CD4-positive, alpha-beta T cell treated with Interleukin-4 for 1 hour (primary cell): Measurements from ENCODE around the gene ARHGAP6.
"Not testable (repeated sequence)": the region's sequence is repeated elsewhere in the genome, so short reads cannot be mapped to it uniquely, and the experiment has no call there.

Source experiments
- DNase-seq, 2 donors: peaks; one replicate each; pipeline ENCODE4 v3.0.0-alpha.2; 2020 to 2022

The ARHGAP6 gene

DNA sequence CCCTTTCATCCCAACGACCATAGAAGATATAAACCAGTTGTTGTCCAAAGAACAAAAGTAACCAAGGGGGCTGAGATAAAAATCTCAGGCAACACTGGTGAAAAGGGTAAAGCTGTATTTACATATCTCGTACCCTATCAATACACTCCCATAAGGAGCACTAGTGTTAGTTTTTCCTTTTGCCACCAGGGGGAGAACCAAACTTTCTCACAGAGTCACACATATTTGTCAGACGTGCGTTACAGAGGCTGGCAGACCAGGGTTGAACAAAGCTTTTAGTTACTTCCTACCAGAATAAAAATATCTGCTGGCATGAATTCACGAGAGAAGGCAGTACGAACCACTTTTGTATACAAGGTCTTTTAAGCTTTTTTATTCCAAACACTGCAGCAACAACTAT lies 284.3 kb downstream of the ARHGAP6 start:
- DNase-seq: peak; percentile 2 to 25

DNA sequence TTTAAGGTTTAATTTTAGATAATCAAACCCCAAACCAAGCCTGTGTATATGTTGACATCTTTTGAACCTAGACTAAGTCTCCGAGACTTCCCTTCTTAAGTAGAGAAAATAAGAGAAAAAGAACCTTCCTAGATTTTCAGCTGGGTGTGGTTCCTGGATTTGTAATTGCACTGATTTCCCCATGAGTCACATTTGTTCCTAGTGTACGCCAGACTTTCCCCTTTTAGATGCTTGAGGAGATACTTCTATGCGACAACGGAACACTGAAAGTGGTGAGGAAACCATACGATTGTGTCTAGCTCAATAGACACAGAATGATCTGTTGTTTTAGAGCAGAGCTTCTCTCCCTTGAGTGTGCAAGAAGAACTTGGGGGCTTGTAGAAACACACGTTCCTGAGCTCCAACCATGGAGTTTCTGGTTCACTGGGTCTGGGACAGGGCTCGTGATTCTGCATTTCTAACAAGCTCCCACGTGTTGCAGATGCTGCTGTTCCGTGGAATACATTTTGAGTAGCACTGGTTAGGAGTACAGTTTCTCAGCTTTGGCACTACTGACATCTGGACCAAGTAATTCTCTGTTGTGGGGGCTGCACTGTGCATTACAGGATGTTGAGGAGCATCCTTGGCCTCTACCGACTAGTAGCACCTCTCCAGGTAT lies 285.4 kb downstream of the ARHGAP6 start:
- no peak for DNase-seq

DNA sequence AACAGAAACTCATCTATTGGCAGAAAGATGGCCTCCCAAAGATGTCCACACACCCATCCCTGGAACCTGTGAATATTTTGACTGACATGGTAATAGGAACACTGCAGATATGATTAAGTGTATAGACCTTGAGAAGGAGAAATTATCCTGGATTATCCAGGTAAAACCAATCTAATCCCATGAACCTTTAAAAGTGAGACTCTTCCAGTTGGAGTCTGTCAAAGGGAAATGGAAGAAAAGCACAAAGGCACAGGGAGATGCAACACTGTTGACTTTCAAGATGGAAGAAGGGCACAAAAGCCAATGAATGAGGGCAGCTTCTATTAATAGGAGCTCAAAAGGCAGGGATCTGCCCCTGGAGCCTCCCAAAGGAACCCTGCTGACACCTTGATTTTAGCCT lies 289.6 kb downstream of the ARHGAP6 start:
- DNase-seq: no peak

DNA sequence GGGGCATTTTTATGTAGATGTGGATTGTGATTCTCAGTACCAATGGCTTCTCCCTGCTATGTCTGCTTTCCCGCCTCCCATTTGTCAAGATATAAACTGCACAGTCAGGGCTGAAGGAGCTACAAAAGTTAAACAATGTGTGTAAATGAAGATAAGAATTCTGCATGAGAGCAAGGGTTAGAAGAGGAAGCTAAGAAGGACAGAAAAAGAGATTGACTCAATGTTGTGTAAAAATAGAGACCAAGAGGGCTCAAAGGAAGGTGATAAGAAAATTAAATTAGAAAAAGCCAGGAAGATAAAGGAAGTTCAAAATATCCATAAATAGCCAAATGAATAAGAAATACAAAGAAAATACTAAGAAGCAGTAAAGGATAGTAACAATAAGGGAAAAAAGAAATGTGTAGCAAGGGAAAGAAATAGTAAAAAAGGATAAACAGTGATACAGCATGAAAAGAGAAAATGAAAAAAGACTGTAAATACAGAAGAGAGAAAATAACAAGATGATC lies 290.1 kb downstream of the ARHGAP6 start:
- DNase-seq: no peak

DNA sequence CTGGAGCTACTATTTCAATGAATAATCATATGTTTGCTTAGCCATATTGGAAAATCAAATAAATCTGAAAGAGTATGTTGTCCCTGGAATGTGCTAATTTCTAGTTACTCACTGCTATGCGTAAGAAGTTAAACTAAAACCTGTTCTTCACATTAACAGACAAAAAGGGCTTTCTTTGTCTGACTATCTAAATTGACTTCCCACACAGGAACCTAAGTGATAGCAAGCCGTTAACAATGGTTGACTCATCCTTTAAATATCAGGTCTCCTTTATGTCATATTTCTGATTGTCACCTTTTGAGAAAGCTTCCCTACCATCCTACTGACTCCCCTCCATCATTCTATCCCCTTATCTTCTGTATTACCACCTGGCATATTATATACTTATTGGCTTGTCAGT lies 291.1 kb downstream of the ARHGAP6 start:
- no peak for DNase-seq

DNA sequence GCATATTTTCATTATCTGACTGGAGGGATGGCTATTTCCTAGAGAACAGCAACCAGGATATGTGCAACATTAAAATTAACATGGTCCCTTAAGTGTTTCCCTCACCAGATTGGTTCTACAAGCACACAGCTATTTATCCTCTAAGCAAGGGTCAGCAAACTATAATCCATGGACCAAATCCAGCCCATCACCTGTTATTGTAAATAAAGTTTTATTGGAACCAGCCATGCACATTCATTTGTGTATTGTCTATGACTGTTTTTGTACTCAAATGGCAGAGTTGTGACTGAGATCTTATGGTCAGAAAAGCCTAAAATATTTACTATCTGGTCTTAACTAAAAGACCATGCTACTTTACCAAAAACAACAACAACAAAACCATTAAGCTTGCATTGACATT lies 294.6 kb downstream of the ARHGAP6 start:
- no peak for DNase-seq

DNA sequence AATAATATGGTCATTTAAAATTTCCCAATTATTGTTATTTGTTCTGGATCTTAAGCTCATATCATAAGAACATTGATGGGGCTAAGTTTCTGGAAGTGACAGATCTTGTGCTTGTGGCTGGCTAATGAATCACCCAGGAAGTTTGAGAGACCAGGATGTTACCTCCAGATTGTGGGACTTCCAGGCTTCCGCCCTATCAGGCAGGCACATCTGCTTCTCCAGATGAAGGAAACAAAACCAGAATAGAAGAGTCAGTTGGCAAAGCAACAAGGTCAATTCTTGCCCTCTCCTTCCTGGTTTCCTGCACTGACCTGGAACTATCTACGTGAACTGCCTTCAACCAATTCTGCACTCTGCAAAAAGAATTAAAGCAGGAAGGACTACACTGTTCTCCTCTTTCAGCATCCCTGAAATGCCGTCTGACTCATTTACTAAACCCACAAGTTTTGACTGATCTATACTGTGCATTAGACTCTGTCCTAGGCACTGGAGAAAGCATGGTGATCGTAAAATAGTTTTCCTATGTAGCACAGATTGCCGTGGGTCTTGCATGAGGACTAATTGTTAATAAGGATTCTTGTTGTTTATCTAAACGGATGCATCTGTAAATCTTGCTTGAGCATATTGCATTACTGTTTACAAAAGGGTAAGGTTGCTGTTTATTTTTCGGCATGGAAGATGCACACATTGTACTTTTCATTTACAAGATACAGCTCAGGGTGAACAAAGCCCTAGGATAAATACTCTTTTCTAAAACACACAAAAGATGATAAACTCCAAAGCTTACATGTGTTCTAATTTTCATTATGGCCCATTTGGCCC lies 297.9 kb downstream of the ARHGAP6 start:
- no peak for DNase-seq

DNA sequence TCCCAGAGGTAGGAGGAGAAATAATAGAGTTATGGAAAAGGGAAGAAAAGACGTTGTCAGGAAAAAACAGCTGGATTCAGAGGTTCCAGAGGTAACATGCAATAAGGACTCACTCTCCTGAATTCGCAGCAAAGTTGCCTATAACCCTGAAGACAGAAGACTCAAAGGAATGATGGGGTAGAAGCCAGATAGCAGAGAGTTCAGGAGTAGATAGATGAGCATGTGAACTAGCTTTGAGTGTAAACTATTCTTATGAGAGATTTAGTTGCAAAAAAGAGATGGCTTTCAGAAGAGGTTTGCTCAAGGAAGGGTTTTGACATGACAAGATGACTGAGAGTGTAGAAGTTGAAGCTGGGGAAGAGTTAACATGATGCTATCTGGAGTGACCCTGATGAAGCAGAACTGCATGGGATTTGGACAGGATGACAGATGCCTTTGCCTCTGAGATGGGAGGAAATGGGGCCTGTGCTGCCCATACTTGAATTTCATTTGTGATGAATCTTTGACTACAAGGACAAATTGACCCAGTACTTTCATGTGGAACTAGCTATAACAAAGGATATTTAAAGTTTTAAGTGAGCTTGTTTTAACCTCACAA lies 298.6 kb downstream of the ARHGAP6 start:
- no peak for DNase-seq

DNA sequence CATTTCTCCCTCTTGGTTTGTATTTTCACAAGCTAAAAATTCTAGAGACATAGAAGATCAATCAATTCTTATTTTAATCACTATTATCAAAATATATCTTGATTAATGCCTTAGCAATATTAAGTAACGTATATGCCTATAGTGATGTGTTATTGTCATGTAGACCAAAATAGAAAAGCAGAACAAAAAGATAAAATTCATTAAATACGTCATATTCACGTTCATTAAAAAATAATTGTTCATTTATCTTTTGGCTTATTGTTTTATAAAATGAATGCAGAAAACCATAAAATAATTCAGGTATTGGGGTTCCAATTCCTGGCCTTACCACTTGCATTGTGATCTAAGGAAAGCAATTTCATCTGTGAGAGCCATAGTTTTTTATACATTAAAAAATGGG lies 300.3 kb downstream of the ARHGAP6 start:
- no peak for DNase-seq

DNA sequence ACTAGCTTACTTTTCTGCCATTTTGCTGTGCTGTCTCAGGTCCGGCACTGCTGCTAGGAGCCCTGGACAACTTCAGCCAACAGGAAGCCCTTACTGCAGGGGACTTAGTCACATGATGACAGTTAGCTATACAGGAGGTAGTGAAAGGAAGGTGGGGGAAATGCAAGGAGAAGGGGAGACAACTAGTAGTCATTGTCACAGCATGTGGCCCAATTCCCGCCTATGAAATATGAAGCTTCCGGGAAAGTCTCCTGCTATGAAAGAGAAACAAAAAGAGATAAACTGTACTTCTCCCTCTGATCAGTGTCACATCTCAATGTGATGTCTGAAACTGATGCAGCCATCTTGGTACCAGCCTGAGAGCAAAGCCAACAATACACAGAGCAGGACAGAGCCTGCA lies 300.9 kb downstream of the ARHGAP6 start:
- DNase-seq: no peak

DNA sequence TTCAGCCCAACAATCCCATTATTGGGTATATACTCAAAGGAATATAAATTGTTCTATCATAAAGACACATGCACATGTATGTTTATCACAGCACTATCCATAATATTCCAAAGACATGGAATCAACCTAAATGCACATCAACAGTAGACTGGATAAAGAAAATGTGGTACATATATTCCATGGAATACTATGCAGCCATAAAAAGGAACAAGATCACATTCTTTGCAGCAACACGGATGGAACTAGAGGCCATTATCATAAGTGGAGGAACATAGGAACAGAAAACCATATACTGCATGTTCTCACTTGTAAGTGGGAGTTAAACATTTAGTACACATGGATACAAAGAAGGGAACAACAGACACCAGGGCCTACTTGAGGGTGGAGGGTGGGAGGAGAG lies 301.9 kb downstream of the ARHGAP6 start:
- DNase-seq: not testable (repeated sequence)

DNA sequence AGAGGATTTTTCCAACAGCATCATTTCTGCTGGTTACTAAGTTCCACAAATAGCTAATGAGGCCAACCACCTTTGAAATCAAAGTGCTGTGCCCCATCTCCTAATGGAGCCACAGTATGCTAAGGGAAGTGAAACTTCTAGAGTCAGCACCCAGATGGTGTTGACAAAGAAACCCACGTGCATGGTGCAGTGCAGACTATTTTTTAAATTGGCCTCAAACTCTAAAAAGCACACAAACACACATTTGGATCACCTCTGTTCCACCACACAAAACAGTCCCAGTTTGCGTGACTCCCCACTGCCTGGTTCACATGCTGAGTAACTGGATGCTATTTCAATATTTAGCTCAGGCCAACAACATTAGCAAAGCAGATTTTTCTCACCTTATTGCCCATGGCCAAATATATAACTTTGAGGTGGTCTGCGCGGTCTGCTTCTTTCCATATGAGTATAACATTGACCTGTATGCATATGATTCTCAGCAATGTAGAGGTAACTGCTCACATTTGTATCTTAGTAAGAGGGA lies 302.6 kb downstream of the ARHGAP6 start:
- peak; percentile 1 to 47 for DNase-seq

DNA sequence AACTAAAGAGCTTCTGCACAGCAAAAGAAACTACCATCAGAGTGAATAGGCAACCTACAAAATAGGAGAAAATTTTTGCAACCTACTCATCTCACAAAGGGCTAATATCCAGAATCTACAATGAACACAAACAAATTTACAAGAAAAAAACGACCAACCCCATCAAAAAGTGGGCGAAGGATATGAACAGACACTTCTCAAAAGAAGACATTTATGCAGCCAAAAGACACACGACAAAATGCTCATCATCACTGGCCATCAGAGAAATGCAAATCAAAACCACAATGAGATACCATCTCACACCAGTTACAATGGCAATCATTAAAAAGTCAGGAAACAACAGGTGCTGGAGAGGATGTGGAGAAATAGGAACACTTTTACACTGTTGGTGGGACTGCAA lies 304.1 kb downstream of the ARHGAP6 start:
- not testable (repeated sequence) for DNase-seq

DNA sequence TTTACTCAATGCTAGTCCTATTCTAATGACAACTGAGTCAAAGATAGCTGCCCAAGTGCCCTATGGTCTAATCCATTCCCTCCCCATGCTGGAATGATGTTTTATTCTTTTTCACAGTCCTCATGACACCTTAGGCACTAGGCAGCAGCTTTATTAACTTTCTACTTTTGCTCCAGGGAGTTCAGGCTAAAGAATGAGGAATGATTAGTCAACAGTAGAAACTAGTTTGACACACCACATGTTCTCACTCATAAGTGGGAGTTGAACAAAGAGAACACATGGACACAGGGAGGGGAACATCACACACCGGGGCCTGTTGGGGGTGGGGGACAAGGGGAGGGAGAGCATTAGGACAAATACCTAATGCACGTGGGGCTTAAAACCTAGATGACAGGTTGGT lies 309.8 kb downstream of the ARHGAP6 start:
- not testable (repeated sequence) for DNase-seq

DNA sequence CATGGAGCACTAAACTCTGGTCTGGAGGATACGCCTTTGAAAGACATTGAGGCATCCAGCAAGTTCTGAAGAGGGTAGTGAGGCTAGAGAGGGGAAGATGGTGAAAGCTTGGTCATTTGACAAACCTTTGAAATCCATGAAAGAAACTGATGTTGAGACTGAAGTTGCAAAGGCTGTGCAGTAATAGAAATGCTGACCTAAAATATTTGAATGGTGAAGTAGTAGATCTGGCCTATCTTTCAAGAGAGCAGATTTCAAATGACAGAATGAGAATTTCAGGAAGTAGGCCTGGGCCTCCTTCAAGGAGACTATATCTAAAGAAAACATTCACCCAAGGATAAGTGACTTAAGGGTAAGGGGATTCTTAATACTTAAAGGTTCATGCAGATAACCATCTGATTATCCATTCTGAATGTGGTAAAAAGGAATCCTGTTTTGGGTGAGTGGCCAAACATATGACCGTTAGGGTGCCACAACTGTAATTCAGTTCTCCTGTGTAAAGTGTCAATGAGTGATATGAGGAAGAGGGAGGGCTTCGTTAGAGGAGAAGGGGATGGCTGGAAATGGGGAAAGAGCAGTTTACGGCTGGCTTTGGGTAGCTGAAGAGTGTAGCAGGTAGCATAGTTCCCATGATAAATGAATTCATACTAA lies 310.3 kb downstream of the ARHGAP6 start:
- no peak for DNase-seq

DNA sequence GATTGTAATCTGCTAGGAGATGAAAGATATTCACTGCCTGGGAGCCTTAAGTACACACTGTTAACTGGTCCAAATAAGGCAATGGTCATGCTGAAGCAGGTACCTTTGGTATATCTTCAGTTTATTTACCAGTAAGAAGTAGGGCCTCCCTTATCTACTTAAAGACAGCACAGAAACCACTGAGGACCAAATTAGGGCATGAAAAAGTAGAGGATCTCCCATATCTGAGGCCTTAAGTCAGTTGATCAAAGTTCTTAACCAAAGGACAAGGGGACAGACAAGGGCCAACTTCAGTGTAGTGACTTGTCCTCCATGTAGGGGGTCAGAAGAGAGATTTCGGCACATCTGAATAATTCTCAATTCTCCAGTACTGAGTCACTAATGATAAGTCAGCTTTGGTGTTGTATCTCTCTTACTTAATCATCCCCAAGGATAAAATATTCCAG lies 313.4 kb downstream of the ARHGAP6 start:
- DNase-seq: no peak

DNA sequence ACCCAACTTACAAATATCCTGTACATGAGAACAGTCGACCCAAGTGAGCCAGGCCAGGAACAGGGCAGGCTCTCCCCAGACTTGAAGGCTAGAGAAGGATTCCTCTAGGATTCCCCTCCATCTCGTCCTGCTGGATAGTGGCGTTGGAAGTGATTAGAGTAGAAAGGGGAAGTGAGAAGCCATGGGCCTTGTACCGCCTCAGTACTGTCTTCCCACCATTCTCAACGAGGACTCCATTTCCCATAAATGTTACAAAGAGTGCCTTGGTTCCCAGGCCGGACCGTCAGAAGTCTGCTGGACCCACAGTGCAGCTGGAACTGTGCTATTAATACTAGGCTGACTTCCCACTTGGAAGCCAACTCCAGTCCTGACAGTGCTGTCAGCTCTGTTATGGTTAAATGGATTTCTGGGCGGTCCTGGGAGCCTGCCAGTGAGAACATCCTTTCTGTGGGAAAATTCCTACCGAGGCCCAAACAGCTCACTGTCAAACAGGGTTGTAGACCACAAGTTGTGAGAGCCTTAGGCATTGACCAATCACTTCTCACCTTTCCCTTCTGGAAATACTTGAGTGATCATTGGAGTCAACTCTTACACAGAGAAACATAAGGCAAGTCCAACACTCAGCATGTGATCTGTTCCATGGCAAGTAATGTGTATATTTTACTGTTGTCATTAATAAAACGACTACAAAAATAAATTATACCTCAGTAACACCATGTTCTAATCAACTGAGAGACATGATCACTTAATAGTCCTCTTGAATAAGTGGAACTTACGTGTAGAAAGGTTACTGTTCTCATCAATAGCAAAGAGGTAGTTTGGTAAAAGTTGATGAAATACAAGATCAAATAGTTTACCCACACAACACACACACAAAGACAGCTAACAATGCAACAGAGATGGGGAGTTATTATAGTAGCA lies 314.1 kb downstream of the ARHGAP6 start:
- DNase-seq: no peak

DNA sequence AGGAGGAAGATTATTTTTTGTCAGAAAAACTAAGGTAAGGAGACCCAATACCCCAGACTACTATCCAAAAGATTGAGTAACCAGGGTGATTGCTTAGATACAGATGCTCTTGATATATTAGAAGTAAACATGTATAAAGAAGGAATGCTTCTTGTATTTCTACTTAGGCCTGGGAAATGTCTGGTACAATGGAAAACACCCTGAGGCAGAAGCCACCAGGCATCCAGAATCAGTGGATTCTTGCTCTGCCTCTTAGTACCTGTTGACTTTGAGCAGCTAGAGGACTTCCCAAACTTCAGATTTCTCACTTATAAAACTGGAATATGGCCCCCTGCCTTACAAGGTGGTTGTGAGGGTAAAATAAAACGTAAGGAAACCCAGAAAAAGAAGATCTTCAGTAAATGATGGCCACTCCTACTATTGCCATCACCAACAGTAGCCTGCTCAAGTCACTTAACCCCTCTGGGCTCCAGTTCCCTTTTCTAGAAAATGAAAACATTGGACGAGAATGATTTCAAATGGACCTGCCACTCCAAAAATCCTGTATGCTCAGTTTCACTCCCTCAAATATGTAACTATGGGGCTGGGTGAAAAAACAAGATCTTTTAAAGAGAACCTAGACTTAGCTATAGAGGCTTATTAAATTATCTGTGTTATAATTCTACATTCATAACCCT lies 315.9 kb downstream of the ARHGAP6 start:
- DNase-seq: no peak

DNA sequence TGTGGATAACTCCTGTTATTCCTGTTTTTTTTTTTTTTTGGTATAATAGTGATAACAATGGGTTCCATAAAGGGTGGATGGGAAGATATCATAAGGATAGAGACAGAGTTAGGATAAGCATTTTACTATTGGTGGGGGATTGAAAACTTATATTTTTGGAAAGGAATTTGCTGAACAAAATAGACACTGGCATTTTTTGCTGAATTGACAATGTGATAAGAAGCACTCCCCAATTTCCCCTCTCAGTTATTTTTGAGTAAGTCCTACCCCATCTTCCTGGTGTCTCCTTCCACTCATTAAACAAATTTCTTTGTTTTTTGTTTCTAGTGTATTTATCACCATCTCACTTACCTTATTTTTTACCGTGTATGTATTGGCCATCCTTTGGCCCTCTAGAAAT lies 316.7 kb downstream of the ARHGAP6 start:
- no peak for DNase-seq

DNA sequence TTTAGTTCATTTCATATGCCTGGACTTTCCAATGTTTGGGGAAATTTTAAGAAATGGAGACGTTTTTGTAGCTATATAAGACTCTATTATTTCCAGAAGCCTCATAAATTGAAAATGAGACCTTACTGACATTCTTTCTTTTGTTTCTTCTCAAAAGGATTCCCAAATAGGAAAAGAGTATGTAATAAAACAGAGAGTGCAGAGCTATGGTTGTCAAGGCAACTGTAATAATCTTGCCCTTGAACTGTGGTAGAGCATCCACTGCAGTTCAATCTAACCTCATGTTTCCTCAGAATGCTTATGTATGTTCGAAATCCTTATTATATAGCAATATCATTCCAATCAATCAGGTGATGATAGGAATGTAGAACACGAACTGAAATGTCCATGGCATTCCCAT lies 318.4 kb downstream of the ARHGAP6 start:
- DNase-seq: no peak

DNA sequence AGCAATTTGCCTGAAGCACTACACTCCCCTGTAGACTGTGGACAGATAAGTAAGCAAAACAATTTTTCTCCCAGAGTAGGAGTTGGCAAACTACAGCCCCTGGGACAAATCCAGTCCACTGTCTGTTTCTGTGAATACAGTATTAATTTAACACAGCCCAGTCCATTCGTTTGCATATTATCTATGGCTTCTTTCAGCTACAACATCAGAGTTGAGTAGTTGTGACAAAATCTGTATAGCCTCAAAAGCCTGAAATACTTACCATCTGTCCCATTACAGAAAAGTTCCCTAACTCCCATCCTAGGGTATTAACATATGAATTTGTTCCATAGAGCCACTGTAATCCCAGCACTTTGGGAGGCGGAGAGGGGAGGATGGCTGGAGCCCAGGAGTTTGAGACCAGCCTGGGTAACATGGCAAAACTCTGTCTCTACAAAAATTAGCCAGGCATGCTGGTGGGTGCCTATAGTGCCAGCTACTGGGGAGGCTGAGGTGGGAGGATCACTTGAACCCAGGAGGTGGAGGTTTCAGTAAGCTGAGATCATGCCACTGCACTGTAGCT lies 319.5 kb downstream of the ARHGAP6 start:
- no peak for DNase-seq
